Stimulated activated CD8-positive, alpha-beta memory T cell treated with anti-CD3 and anti-CD28 coated beads, Interleukin-12 subunit alpha, Interleukin-12 subunit beta, amount 100 ng/mL, for 1 hour (primary cell): Measurements from ENCODE around the gene RASL10A.

Experiments used
- DNase-seq: peaks from one replicate; pipeline ENCODE4 v3.0.0-alpha.2; 2020; ENCODE audit warnings: low read depth

RASL10A gene

GRCh38 chr22:29302681-29303465, 12.6 kb downstream of the RASL10A start:
- DNase-seq, result no peak

GRCh38 chr22:29302402-29302680, 13.2 kb downstream of the RASL10A start:
- no peak for DNase-seq

- DNase-seq, result no peak
Observed at GRCh38 chr22:29301716-29302401, 13.6 kb downstream of the RASL10A start.

GRCh38 chr22:29300807-29301601, 14.5 kb downstream of the RASL10A start:
- DNase-seq, result no peak

GRCh38 chr22:29300467-29300806, 15.1 kb downstream of the RASL10A start:
- DNase-seq, result no peak

GRCh38 chr22:29299136-29299900, 16.2 kb downstream of the RASL10A start:
- DNase-seq, result no peak

- DNase-seq, result no peak
Observed at GRCh38 chr22:29298641-29299040, 16.9 kb downstream of the RASL10A start.

GRCh38 chr22:29292379-29292778, 23.1 kb downstream of the RASL10A start:
- DNase-seq, result no peak

- no peak for DNase-seq
Observed at GRCh38 chr22:29291215-29291614, 24.3 kb downstream of the RASL10A start.

GRCh38 chr22:29290061-29290460, 25.4 kb downstream of the RASL10A start:
- no peak for DNase-seq

- DNase-seq, result no peak
Observed at GRCh38 chr22:29288837-29289236, 26.7 kb downstream of the RASL10A start.

GRCh38 chr22:29284196-29284595, 31.3 kb downstream of the RASL10A start:
- DNase-seq, result no peak

GRCh38 chr22:29277927-29278326, 37.6 kb downstream of the RASL10A start:
- DNase-seq, result no peak

- DNase-seq, result no peak
Observed at GRCh38 chr22:29275819-29276565, 39.5 kb downstream of the RASL10A start.

GRCh38 chr22:29275167-29275566, 40.3 kb downstream of the RASL10A start:
- no peak for DNase-seq

GRCh38 chr22:29272624-29273023, 42.9 kb downstream of the RASL10A start:
- DNase-seq, result no peak

GRCh38 chr22:29270475-29271271, 44.8 kb downstream of the RASL10A start:
- no peak for DNase-seq

- DNase-seq, result no peak
Observed at GRCh38 chr22:29269731-29270474, 45.6 kb downstream of the RASL10A start.

GRCh38 chr22:29269230-29269604, 46.3 kb downstream of the RASL10A start:
- DNase-seq, result no peak
